A549 (cell line): ENCODE results near the gene SDE2. TPM values are rescaled to one million over a fixed set of nuclear protein-coding genes. Genes with fewer than 3 reads are reported as not detected.
"Not testable (repeated sequence)": the region's sequence is repeated elsewhere in the genome, so short reads cannot be mapped to it uniquely, and the experiment has no call there.

Experiments used
- ATAC-seq, 2 experiments: fragments of 200-7000 bp in 1 of 2; fragments of >200 bp in 1 of 2; cut with Nextera tagmentation in 1 of 2; cut with Tn5 transposase in 1 of 2; 3 replicates each; pipeline versions ENCODE4 v1.8.0 to v1.9.1; 2018 to 2020; ENCODE audit warnings: mild to moderate bottlenecking in 1 of 2, moderate library complexity in 1 of 2
- CTCF ChIA-PET: fragments of 300-600 bp; sonication (Branson Sonifier 250); formaldehyde crosslinking; extraction: SDS; loops from one replicate; lab custom pipeline; 2021; ENCODE audit warnings: antibody characterized with exemption, inconsistent platforms; lab: Yijun Ruan, JAX
- POLR2A ChIA-PET: fragments of 350-600 bp; formaldehyde crosslinking; extraction: SDS; loops from one replicate; lab custom pipeline; 2021; ENCODE audit warnings: antibody characterized with exemption, inconsistent platforms; lab: Yijun Ruan, JAX
- DNase-seq, 2 experiments: peaks; one replicate each; pipeline versions ENCODE4 v3.0.0 to v3.0.0-alpha.2; 2011 to 2016; ENCODE audit warnings: low read depth in 1 of 2, low spot score in 1 of 2
- FAIRE-seq: peaks from 2 replicates; lab custom pipeline; 2011; peaks lifted over from hg19 to GRCh38; lab: Jason Lieb, UNC
- H3K27ac ChIP-seq, 2 experiments: fragments of >200 bp; sonication (Bioruptor Twin); formaldehyde crosslinking; 3 replicates each; pipeline ENCODE4 v1.5.1; 2016 to 2017
- H3K4me1 ChIP-seq: fragments of >200 bp; sonication (Bioruptor Twin); formaldehyde crosslinking; 3 replicates; pipeline ENCODE4 v1.6.1; 2016
- H3K4me2 ChIP-seq: fragments of >200 bp; sonication (Bioruptor Twin); formaldehyde crosslinking; 3 replicates; pipeline ENCODE4 v1.6.1; 2016
- H3K4me3 ChIP-seq: fragments of >200 bp; sonication (Bioruptor Twin); formaldehyde crosslinking; 3 replicates; pipeline ENCODE4 v1.5.1; 2016
- H3K9me3 ChIP-seq: fragments of >200 bp; sonication (Bioruptor Twin); formaldehyde crosslinking; 3 replicates; pipeline ENCODE4 v1.6.1; 2016
- CEBPB ChIP-seq, 2 experiments: fragments of >200 bp in 1 of 2; sonication (Bioruptor Twin) in 1 of 2; formaldehyde crosslinking in 1 of 2; IDR thresholded peaks; 2 replicates each; pipeline ENCODE4 v1.6.1; 2012 to 2016
- CHD2 ChIP-seq: fragments of 150-350 bp; IDR thresholded peaks from 2 replicates; pipeline ENCODE4 v1.6.1; 2014; ENCODE audit warnings: low read length; ENCODE audit not compliant: partially characterized antibody
- EHF ChIP-seq: fragments of 250-450 bp; sonication (Bioruptor Pico); IDR thresholded peaks from 2 replicates; pipeline ENCODE4 v1.5.0; 2020; ENCODE audit warnings: mild to moderate bottlenecking
- ESRRA ChIP-seq: fragments of 150-350 bp; IDR thresholded peaks from 2 replicates; pipeline ENCODE4 v1.6.1; 2014; ENCODE audit warnings: mild to moderate bottlenecking, low read length, borderline replicate concordance
- GATA3 ChIP-seq: IDR thresholded peaks from 2 replicates; pipeline ENCODE4 v1.6.1; 2012; ENCODE audit warnings: borderline replicate concordance
- HEYL ChIP-seq: fragments of 250-450 bp; sonication (Bioruptor Pico); IDR thresholded peaks from 2 replicates; pipeline ENCODE4 v1.8.0; 2021; ENCODE audit warnings: mild to moderate bottlenecking, moderate library complexity
- HOXA7 ChIP-seq: fragments of 250-450 bp; sonication (Bioruptor Pico); IDR thresholded peaks from 2 replicates; pipeline ENCODE4 v1.5.0; 2020; ENCODE audit warnings: mild to moderate bottlenecking, moderate library complexity
- KDM1A ChIP-seq: fragments of 200-600 bp; sonication (generic); IDR thresholded peaks from 2 replicates; pipeline ENCODE4 v1.6.1; 2016; ENCODE audit warnings: low read depth, mild to moderate bottlenecking
- NFE2L2 ChIP-seq: fragments of 150-350 bp; conservative IDR thresholded peaks from 2 replicates; pipeline ENCODE4 v1.6.1; 2014; ENCODE audit warnings: low read length
- NPAS2 ChIP-seq: fragments of 250-450 bp; sonication (Bioruptor Pico); IDR thresholded peaks from 2 replicates; pipeline ENCODE4 v1.8.0; 2022; ENCODE audit warnings: mild to moderate bottlenecking, moderate library complexity, borderline replicate concordance
- PHF8 ChIP-seq: fragments of 200-600 bp; sonication (generic); IDR thresholded peaks from 2 replicates; pipeline ENCODE4 v1.6.1; 2016; ENCODE audit warnings: low read depth, mild to moderate bottlenecking, antibody characterized with exemption, moderate library complexity, borderline replicate concordance
- POLR2A ChIP-seq: IDR thresholded peaks from 2 replicates; pipeline ENCODE4 v1.6.1; 2012; ENCODE audit warnings: mild to moderate bottlenecking, low read length
- POLR2AphosphoS2 ChIP-seq: conservative IDR thresholded peaks from 2 replicates; pipeline ENCODE4 v1.6.1; 2012; ENCODE audit warnings: low read length, improper control_type of control experiment, inconsistent platforms
- RARB ChIP-seq: fragments of 250-450 bp; sonication (Bioruptor Pico); IDR thresholded peaks from 2 replicates; pipeline ENCODE4 v1.8.0; 2021; ENCODE audit warnings: mild to moderate bottlenecking, moderate library complexity
- RFX5 ChIP-seq: fragments of 450-650 bp; IDR thresholded peaks from 2 replicates; pipeline ENCODE4 v1.7.1; 2014; ENCODE audit warnings: antibody characterized with exemption, mild to moderate bottlenecking, moderate library complexity
- RNF2 ChIP-seq: fragments of 200-600 bp; sonication (generic); IDR thresholded peaks from 2 replicates; pipeline ENCODE4 v1.6.1; 2016; ENCODE audit warnings: low read depth, mild to moderate bottlenecking, antibody characterized with exemption, moderate library complexity, borderline replicate concordance
- SREBF2 ChIP-seq: fragments of 450-650 bp; IDR thresholded peaks from 2 replicates; pipeline ENCODE4 v1.6.1; 2014; ENCODE audit warnings: mild to moderate bottlenecking, moderate library complexity
- TFCP2L1 ChIP-seq: fragments of 250-450 bp; sonication (Bioruptor Pico); IDR thresholded peaks from 2 replicates; pipeline ENCODE4 v1.5.0; 2021; ENCODE audit warnings: mild to moderate bottlenecking
- ZNF302 ChIP-seq: fragments of 250-450 bp; sonication (Bioruptor Pico); IDR thresholded peaks from 2 replicates; pipeline ENCODE4 v1.9.0; 2021; ENCODE audit warnings: inconsistent platforms, mild to moderate bottlenecking, moderate library complexity
- WGBS: methylation state at CpG from one replicate; pipeline ENCODE4 v1.1.6; 2017; ENCODE audit errors: missing lambda C conversion rate; 5-methylcytosine and 5-hydroxymethylcytosine counted together
- polyA plus RNA-seq, 4 experiments: library from polyadenylated mRNA; depleted of rRNA in 3 of 4; stranded (reverse); fragments of >200 nt; fragmentation: RNase III in 1 of 4; extraction: RNeasy Plus Mini Kit Qiagen cat#74134 plus additional on column Dnase treatment in 1 of 4; gene quantifications; 2 replicates in 3 of 4; 3 replicates in 1 of 4; pipeline ENCODE4 v1.2.3, GENCODE V29; 2011 to 2017
- TF ChIP-seq, protein P1 (sequence below): IDR thresholded peaks from 2 replicates; pipeline ENCODE4 v1.6.1; 2012
- TF ChIP-seq, protein P2 (sequence below): IDR thresholded peaks from 2 replicates; pipeline ENCODE4 v1.6.1; 2012; ENCODE audit warnings: low read depth, borderline replicate concordance
- TF ChIP-seq, protein P3 (sequence below): fragments of 250-450 bp; sonication (Bioruptor Pico); IDR thresholded peaks from 2 replicates; pipeline ENCODE4 v1.5.0; 2021; ENCODE audit warnings: mild to moderate bottlenecking, moderate library complexity, borderline replicate concordance
- TF ChIP-seq, protein P4 (sequence below): fragments of >200 bp; sonication (Bioruptor Twin); formaldehyde crosslinking; IDR thresholded peaks from 3 replicates; pipeline ENCODE4 v1.6.1; 2016
- TF ChIP-seq, protein P5 (sequence below): fragments of >200 bp; sonication (Bioruptor Twin); formaldehyde crosslinking; IDR thresholded peaks from 3 replicates; pipeline ENCODE4 v1.5.1; 2016
- TF ChIP-seq, protein P6 (sequence below): fragments of 450-650 bp; IDR thresholded peaks from 2 replicates; pipeline ENCODE4 v1.6.1; 2014; ENCODE audit warnings: antibody characterized with exemption

SDE2 gene
- polyA plus RNA-seq, 2 of the 4 experiments (the other 2 are of a cell fraction): 9.2 to 24.8 TPM

DNA sequence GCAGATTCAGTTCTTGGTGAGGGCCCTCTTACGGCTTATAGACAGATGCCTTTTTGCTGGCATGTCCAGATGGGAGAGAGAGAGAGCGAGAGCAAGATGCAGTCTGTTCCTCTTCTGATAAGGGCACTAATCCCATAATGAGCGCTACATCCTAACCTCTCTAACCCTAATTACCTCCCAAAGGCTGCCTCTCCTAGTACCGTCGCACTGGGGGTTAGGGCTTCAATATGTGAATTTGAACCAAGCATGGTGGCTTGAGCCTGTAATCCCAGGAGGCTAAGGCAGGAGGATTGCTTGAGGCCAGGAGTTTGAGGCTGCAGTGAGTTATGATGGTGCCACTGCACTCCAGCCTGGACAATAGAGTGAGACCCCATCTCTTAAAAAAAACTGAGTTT is 10.5 kb upstream of the SDE2 start:
- H3K27ac ChIP-seq: no peak overlapping the region
- no peak overlapping the region for H3K4me3 ChIP-seq
- FAIRE-seq: no peak
- CTCF ChIA-PET: no interaction called here
- no peaks in the 10 kb centered on the region for H3K9me3 ChIP-seq
- no peak for DNase-seq
- 94% methylated on average over 5 of the region's 5 CpGs for whole genome bisulfite sequencing
- TF ChIP-seq POLR2A: no peak
- no peak for TF ChIP-seq ESRRA
- no peak for TF ChIP-seq EHF (CRISPR knock-in tag)
- TF ChIP-seq, protein P1, sequence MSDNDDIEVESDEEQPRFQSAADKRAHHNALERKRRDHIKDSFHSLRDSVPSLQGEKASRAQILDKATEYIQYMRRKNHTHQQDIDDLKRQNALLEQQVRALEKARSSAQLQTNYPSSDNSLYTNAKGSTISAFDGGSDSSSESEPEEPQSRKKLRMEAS: no peak
- no peak for TF ChIP-seq POLR2AphosphoS2
- no peak for TF ChIP-seq SREBF2
- TF ChIP-seq GATA3: no peak
- TF ChIP-seq NFE2L2: no peak
- TF ChIP-seq TFCP2L1 (CRISPR knock-in tag): no peak
- TF ChIP-seq RFX5: no peak
- TF ChIP-seq HEYL (CRISPR knock-in tag): no peak
- no peak for TF ChIP-seq NPAS2 (CRISPR knock-in tag)
- no peak for TF ChIP-seq PHF8
- TF ChIP-seq, protein P2, sequence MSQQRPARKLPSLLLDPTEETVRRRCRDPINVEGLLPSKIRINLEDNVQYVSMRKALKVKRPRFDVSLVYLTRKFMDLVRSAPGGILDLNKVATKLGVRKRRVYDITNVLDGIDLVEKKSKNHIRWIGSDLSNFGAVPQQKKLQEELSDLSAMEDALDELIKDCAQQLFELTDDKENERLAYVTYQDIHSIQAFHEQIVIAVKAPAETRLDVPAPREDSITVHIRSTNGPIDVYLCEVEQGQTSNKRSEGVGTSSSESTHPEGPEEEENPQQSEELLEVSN: no peak
- TF ChIP-seq, protein P3, sequence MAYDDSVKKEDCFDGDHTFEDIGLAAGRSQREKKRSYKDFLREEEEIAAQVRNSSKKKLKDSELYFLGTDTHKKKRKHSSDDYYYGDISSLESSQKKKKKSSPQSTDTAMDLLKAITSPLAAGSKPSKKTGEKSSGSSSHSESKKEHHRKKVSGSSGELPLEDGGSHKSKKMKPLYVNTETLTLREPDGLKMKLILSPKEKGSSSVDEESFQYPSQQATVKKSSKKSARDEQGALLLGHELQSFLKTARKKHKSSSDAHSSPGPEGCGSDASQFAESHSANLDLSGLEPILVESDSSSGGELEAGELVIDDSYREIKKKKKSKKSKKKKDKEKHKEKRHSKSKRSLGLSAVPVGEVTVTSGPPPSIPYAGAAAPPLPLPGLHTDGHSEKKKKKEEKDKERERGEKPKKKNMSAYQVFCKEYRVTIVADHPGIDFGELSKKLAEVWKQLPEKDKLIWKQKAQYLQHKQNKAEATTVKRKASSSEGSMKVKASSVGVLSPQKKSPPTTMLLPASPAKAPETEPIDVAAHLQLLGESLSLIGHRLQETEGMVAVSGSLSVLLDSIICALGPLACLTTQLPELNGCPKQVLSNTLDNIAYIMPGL (CRISPR knock-in tag): no peak
- TF ChIP-seq, protein P4, sequence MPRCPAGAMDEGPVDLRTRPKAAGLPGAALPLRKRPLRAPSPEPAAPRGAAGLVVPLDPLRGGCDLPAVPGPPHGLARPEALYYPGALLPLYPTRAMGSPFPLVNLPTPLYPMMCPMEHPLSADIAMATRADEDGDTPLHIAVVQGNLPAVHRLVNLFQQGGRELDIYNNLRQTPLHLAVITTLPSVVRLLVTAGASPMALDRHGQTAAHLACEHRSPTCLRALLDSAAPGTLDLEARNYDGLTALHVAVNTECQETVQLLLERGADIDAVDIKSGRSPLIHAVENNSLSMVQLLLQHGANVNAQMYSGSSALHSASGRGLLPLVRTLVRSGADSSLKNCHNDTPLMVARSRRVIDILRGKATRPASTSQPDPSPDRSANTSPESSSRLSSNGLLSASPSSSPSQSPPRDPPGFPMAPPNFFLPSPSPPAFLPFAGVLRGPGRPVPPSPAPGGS: no peak
- no peak for ATAC-seq
- no peak overlapping the region for H3K4me2 ChIP-seq
- POLR2A ChIA-PET: interaction anchor here (1.6 kb wide), 1 partner anchor 10 kb away, joined by 17 read pairs; the partner anchor contains the start of gene SDE2
- H3K4me1 ChIP-seq: no peaks in the 10 kb centered on the region

DNA sequence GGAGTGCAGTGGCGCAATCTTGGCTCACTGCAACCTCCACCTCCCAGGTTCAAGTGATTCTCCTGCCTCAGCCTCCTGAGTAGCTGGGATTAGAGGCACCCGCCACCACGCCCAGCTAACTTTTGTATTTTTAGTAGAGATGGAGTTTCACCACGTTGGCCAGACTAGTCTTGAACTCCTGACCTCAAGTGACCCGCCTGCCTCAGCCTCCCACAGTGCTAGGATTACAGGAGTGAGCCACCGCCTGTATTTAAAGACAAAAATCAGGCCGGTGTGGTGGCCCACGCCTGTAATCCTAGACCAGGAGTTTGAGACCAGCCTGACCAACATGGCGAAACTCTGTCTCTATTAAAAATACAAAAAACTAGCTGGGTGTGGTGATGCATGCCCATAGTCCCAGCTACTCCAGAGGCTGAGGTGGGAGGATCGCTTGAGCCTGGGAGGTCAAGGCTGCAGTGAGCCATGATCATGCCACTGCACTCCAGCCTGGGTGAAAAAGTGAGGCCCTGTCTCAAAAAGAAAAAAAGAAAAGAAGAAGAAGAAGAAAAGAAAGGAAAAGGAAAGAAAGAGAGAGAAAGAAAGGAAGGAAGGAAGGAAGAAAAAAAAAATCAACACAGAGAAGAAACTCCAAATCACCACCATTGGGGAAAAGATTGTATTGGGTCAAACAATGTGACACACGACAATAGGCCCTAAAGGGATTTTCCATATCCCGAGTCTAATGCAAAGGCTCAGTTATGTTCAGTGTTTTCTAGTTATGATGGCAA is 8.2 kb upstream of the SDE2 start:
- H3K4me2 ChIP-seq, DNase-seq, FAIRE-seq, H3K4me3 ChIP-seq, H3K4me1 ChIP-seq, ATAC-seq, H3K27ac ChIP-seq, H3K9me3 ChIP-seq: not testable (repeated sequence)
- ChIA-PET CTCF (interaction anchor here (0.7 to 1.7 kb wide), 2 partner anchors 20 to 131 kb away, joined by 4 read pairs; no protein-coding TSS in a partner anchor), POLR2A (interaction anchor here (1.9 kb wide), 1 partner anchor 55 kb away, joined by 6 read pairs; the partner anchor contains the start of gene H3-3A)
- 91% methylated on average over 12 of the region's 12 CpGs for WGBS

DNA sequence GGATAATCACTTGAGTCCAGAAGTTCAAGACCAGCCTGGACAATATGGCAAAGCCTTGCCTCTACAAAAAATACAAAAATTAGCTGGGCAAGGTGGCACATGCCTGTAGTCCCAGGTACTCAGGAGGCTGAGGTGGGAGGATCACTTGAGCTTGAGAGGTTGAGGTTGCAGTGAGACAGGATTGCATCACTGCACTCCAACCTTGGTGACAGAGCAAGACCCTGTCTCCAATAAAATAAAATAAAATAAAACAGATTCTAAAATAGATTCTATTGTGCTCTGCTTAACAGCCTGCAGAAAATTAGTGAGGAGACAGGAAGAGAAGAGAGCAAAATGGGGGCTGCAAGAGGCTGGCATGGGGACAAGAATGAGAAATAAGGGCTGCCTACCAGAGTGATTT is 7.5 kb upstream of the SDE2 start:
- peaks cover 7% of the 10 kb centered on the region; the same call in 1 of the 3 replicates for H3K4me1 ChIP-seq
- no peak for FAIRE-seq
- DNase-seq: no peak
- H3K4me2 ChIP-seq: no peak overlapping the region
- no peaks in the 10 kb centered on the region for H3K9me3 ChIP-seq
- ATAC-seq: no peak
- ChIA-PET POLR2A (interaction anchor here (0.7 kb wide), 1 partner anchor 48 kb away, joined by 3 read pairs; no protein-coding TSS in a partner anchor), CTCF (interaction anchor here (0.7 to 1.3 kb wide), 3 partner anchors 8 to 130 kb away, joined by 4 read pairs; no protein-coding TSS in a partner anchor)
- no peak overlapping the region for H3K27ac ChIP-seq
- no peak overlapping the region for H3K4me3 ChIP-seq
- TF ChIP-seq, protein P5, sequence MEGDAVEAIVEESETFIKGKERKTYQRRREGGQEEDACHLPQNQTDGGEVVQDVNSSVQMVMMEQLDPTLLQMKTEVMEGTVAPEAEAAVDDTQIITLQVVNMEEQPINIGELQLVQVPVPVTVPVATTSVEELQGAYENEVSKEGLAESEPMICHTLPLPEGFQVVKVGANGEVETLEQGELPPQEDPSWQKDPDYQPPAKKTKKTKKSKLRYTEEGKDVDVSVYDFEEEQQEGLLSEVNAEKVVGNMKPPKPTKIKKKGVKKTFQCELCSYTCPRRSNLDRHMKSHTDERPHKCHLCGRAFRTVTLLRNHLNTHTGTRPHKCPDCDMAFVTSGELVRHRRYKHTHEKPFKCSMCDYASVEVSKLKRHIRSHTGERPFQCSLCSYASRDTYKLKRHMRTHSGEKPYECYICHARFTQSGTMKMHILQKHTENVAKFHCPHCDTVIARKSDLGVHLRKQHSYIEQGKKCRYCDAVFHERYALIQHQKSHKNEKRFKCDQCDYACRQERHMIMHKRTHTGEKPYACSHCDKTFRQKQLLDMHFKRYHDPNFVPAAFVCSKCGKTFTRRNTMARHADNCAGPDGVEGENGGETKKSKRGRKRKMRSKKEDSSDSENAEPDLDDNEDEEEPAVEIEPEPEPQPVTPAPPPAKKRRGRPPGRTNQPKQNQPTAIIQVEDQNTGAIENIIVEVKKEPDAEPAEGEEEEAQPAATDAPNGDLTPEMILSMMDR: no peak
- TF ChIP-seq HOXA7 (no peak), CHD2 (no peak), PHF8 (no peak), RFX5 (no peak), NPAS2 (CRISPR knock-in tag) (no peak), RARB (CRISPR knock-in tag) (no peak), TFCP2L1 (CRISPR knock-in tag) (no peak), CEBPB (IDR thresholded peaks at IDR 0.05) (no peak), ZNF302 (CRISPR knock-in tag) (no peak), GATA3 (no peak), KDM1A (no peak), RNF2 (no peak)
- TF ChIP-seq, protein P6, sequence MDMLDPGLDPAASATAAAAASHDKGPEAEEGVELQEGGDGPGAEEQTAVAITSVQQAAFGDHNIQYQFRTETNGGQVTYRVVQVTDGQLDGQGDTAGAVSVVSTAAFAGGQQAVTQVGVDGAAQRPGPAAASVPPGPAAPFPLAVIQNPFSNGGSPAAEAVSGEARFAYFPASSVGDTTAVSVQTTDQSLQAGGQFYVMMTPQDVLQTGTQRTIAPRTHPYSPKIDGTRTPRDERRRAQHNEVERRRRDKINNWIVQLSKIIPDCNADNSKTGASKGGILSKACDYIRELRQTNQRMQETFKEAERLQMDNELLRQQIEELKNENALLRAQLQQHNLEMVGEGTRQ: no peak
- TF ChIP-seq, all 56 proteins: peak for 0
